ENCODE measurements around the gene TRMT44.

The TRMT44 gene

GRCh38 chr4:8461086-8461485, 20.5 kb downstream of the TRMT44 start:
- H3K4me3 ChIP-seq, result no peak overlapping the region
- H3K27ac ChIP-seq, result no peak overlapping the region
- no peak overlapping the region for H3K4me2 ChIP-seq
- H4K20me1 ChIP-seq, result peaks cover 0 to 42% (median 10%) of the 10 kb centered on the region in 11 experiments; a peak in 11 of 22 replicates
- no peaks in the 10 kb centered on the region for H3K27me3 ChIP-seq
- peaks cover 81 to 100% (median 91%) of the 10 kb centered on the region in 11 experiments for H3K36me3 ChIP-seq
- H3K9me3 ChIP-seq (replicated peaks in 1 of 11), result no peaks in the 10 kb centered on the region
- H3K9ac ChIP-seq, result no peak overlapping the region
- TF ChIP-seq Cebpa-rat (IDR thresholded peaks at IDR 0.05), result no peak
- peaks cover 0 to 6% (median 0%) of the 10 kb centered on the region in 10 experiments; a peak in 2 of 20 replicates for H3K4me1 ChIP-seq

GRCh38 chr4:8461616-8462015, 21.0 kb downstream of the TRMT44 start:
- Histone ChIP-seq H3K9me3 (replicated peaks in 1 of 11) (no peaks in the 10 kb centered on the region), H3K4me3 (no peak overlapping the region), H3K4me2 (no peak overlapping the region), H3K36me3 (peaks cover 81 to 100% (median 91%) of the 10 kb centered on the region in 11 experiments), H3K27me3 (no peaks in the 10 kb centered on the region), H3K4me1 (peaks cover 0 to 6% (median 0%) of the 10 kb centered on the region in 10 experiments; a peak in 2 of 20 replicates), H3K27ac (no peak overlapping the region), H3K9ac (no peak overlapping the region), H4K20me1 (peaks cover 0 to 46% (median 16%) of the 10 kb centered on the region in 11 experiments; a peak in 12 of 22 replicates)
- no peak for TF ChIP-seq Cebpa-rat (IDR thresholded peaks at IDR 0.05)

GRCh38 chr4:8463811-8464210, 23.2 kb downstream of the TRMT44 start:
- H3K36me3 ChIP-seq, result peaks cover 77 to 98% (median 88%) of the 10 kb centered on the region in 11 experiments
- peaks cover 3 to 66% (median 29%) of the 10 kb centered on the region in 11 experiments; a peak in 19 of 22 replicates for H4K20me1 ChIP-seq
- H3K4me3 ChIP-seq, result no peak overlapping the region
- no peak for TF ChIP-seq Cebpa-rat (IDR thresholded peaks at IDR 0.05)
- no peaks in the 10 kb centered on the region for H3K9me3 ChIP-seq (replicated peaks in 1 of 11)
- peaks cover 0 to 17% (median 5%) of the 10 kb centered on the region in 10 experiments; a peak in 15 of 20 replicates for H3K4me1 ChIP-seq
- H3K27me3 ChIP-seq, result no peaks in the 10 kb centered on the region
- no peak overlapping the region for H3K4me2 ChIP-seq
- no peak overlapping the region for H3K27ac ChIP-seq
- no peak overlapping the region for H3K9ac ChIP-seq

- no peaks in the 10 kb centered on the region for H3K9me3 ChIP-seq (replicated peaks in 1 of 11)
- H3K27me3 ChIP-seq, result no peaks in the 10 kb centered on the region
- H3K36me3 ChIP-seq, result peaks cover 71 to 92% (median 86%) of the 10 kb centered on the region in 11 experiments
- H4K20me1 ChIP-seq, result peaks cover 9 to 72% (median 35%) of the 10 kb centered on the region in 11 experiments; a peak in 20 of 22 replicates
- no peak overlapping the region for H3K27ac ChIP-seq
- H3K4me1 ChIP-seq, result peaks cover 3 to 23% (median 11%) of the 10 kb centered on the region in 10 experiments; a peak in 16 of 20 replicates
- H3K4me2 ChIP-seq, result no peak overlapping the region
- H3K4me3 ChIP-seq, result no peak overlapping the region
- no peak for TF ChIP-seq Cebpa-rat (IDR thresholded peaks at IDR 0.05)
- no peak overlapping the region for H3K9ac ChIP-seq
Observed at GRCh38 chr4:8464381-8464780, 23.8 kb downstream of the TRMT44 start.

- no peak overlapping the region for H3K4me3 ChIP-seq
- H3K36me3 ChIP-seq, result peaks cover 63 to 77% (median 71%) of the 10 kb centered on the region in 11 experiments
- peaks cover 12 to 72% (median 48%) of the 10 kb centered on the region in 11 experiments; a peak in 20 of 22 replicates for H4K20me1 ChIP-seq
- H3K4me2 ChIP-seq, result no peak overlapping the region
- H3K4me1 ChIP-seq, result peaks cover 3 to 38% (median 26%) of the 10 kb centered on the region in 10 experiments; a peak in 16 of 20 replicates
- H3K27me3 ChIP-seq, result no peaks in the 10 kb centered on the region
- no peak for TF ChIP-seq Cebpa-rat (IDR thresholded peaks at IDR 0.05)
- no peak overlapping the region for H3K27ac ChIP-seq
- no peaks in the 10 kb centered on the region for H3K9me3 ChIP-seq (replicated peaks in 1 of 11)
- H3K9ac ChIP-seq, result no peak overlapping the region
Observed at GRCh38 chr4:8465615-8466611, 25.3 kb downstream of the TRMT44 start.

- no peak overlapping the region for H3K4me3 ChIP-seq
- no peaks in the 10 kb centered on the region for H3K27me3 ChIP-seq
- no peak overlapping the region for H3K9ac ChIP-seq
- H3K4me1 ChIP-seq, result peaks cover 3 to 44% (median 37%) of the 10 kb centered on the region in 10 experiments; a peak in 16 of 20 replicates
- H3K9me3 ChIP-seq (replicated peaks in 1 of 11), result no peaks in the 10 kb centered on the region
- H3K27ac ChIP-seq, result no peak overlapping the region
- TF ChIP-seq Cebpa-rat (IDR thresholded peaks at IDR 0.05), result no peak
- no peak overlapping the region for H3K4me2 ChIP-seq
- peaks cover 53 to 66% (median 60%) of the 10 kb centered on the region in 11 experiments for H3K36me3 ChIP-seq
- peaks cover 12 to 75% (median 50%) of the 10 kb centered on the region in 11 experiments; a peak in 20 of 22 replicates for H4K20me1 ChIP-seq
Observed at GRCh38 chr4:8467016-8467415, 26.4 kb downstream of the TRMT44 start.

GRCh38 chr4:8468746-8469535, 28.4 kb downstream of the TRMT44 start:
- Histone ChIP-seq H3K4me2 (peak overlapping the region; percentile 44 to 99 (median 97)), H3K4me1 (peaks cover 12 to 63% (median 56%) of the 10 kb centered on the region in 10 experiments), H3K9ac (peak overlapping the region in 3 of 11 experiments; percentile 26 to 48 (median 40); a peak in 5 of 22 replicates), H3K27me3 (0 out of 22 replicates have a peak, but pooled peaks cover 0 to 1% (median 0%) of the 10 kb centered on the region in 11 experiments), H3K36me3 (peaks cover 43 to 54% (median 46%) of the 10 kb centered on the region in 11 experiments), H3K4me3 (peak overlapping the region in 2 of 10 experiments; percentile 26; a peak in 3 of 20 replicates), H3K27ac (peak overlapping the region in 3 of 11 experiments; percentile 48 to 61 (median 50); a peak in 5 of 22 replicates), H4K20me1 (peaks cover 21 to 90% (median 57%) of the 10 kb centered on the region in 11 experiments; a peak in 20 of 22 replicates), H3K9me3 (replicated peaks in 1 of 11) (no peaks in the 10 kb centered on the region)
- TF ChIP-seq Cebpa-rat (IDR thresholded peaks at IDR 0.05), result no peak

GRCh38 chr4:8469550-8469949, 29.0 kb downstream of the TRMT44 start:
- TF ChIP-seq Cebpa-rat (IDR thresholded peaks at IDR 0.05), result no peak
- peak overlapping the region in 1 of 10 experiments; percentile 2; a peak in 1 of 20 replicates for H3K4me3 ChIP-seq
- peaks cover 39 to 48% (median 40%) of the 10 kb centered on the region in 11 experiments for H3K36me3 ChIP-seq
- H3K9ac ChIP-seq, result peak overlapping the region in 3 of 11 experiments; percentile 26 to 48 (median 40); a peak in 3 of 22 replicates
- peaks cover 0 to 7% (median 0%) of the 10 kb centered on the region in 11 experiments; a peak in 1 of 22 replicates for H3K27me3 ChIP-seq
- H3K9me3 ChIP-seq (replicated peaks in 1 of 11), result no peaks in the 10 kb centered on the region
- peaks cover 18 to 69% (median 62%) of the 10 kb centered on the region in 10 experiments for H3K4me1 ChIP-seq
- peak overlapping the region in 5 of 11 experiments; percentile 1 to 64 (median 50); a peak in 7 of 22 replicates for H3K27ac ChIP-seq
- peak overlapping the region in 10 of 11 experiments; percentile 44 to 99 (median 97); a peak in 19 of 22 replicates for H3K4me2 ChIP-seq
- peaks cover 24 to 92% (median 57%) of the 10 kb centered on the region in 11 experiments; a peak in 20 of 22 replicates for H4K20me1 ChIP-seq

Measured in BLaER1 treated with 17β-estradiol and CSF1 and Interleukin-3, amounts not matched to agents 10 nM and 100 nM (cell line).